Measurements from ENCODE around the gene NCOR1. TPM values are rescaled to one million over a fixed set of nuclear protein-coding genes. Genes with fewer than 3 reads are reported as not detected.

Gene NCOR1
- total and polyA plus RNA-seq, 2 of the 8 experiments (the other 6 are each of a cell fraction or from before 2014, with no cell fraction given), result 65.4 to 142 TPM

DNA sequence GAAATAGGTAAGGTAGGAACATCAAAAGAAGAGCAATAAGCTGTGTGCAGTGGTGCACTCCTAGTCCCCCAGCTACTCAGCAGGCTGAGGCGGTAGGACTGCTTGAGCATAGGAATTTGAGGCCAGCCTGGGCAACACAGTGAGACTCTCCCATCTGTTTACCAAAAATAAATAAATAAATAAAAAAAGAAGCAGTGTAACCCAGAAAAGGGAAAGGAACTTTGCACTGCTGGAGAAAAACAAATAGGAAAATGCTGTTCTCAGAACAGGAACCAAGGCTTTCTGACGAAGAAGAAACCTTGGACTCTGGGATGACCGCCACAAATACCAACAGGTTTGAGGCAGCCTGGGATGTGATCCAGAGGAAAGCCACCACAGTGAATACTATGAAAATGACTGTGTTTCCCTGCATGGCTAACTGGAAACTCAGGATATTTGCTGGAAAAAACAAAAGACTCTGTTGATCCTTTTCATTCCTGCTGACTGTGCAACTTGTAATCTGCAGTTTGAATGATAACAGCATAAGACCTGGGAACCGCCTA lies 174.6 kb downstream of the NCOR1 start:
- Histone ChIP-seq H2BK12ac (ENCODE audit: low read depth, low read length) (no peak overlapping the region), H2BK15ac (ENCODE audit: low read length) (no peak overlapping the region), H3K4me3 (ENCODE audit: extremely low read depth in 1 of 4, insufficient read depth in 2 of 4, low read depth in 3 of 4, low read length in 4 of 4) (no peak overlapping the region), H3K36me3 (ENCODE audit: control insufficient read depth in 2 of 4, insufficient read depth in 4 of 4, low read length in 3 of 4) (peaks cover 10 to 63% (median 30%) of the 10 kb centered on the region in 4 experiments), H3K27ac (ENCODE audit: low read depth, low read length) (no peak overlapping the region), H3K56ac (replicated peaks; ENCODE audit: insufficient read length, low read depth, low read length) (no peak overlapping the region), H3K18ac (ENCODE audit: extremely low read depth, low read length) (no peak overlapping the region), H3K27me3 (replicated peaks in 1 of 4; ENCODE audit: control insufficient read depth in 3 of 4, extremely low read depth in 1 of 4, insufficient read depth in 3 of 4, low read length in 3 of 4) (no peaks in the 10 kb centered on the region), H2AFZ (ENCODE audit: low read length) (no peak overlapping the region), H4K5ac (ENCODE audit: insufficient read length, low read depth, low read length) (no peak overlapping the region), H3K4ac (replicated peaks; ENCODE audit: insufficient read length, low read depth, low read length) (no peak overlapping the region), H3K9me3 (ENCODE audit: insufficient read depth in 2 of 2, low read depth in 1 of 2, low read length in 1 of 2) (no peaks in the 10 kb centered on the region), H3K79me2 (ENCODE audit: control insufficient read depth in 1 of 2, insufficient read depth in 2 of 2, low read length in 2 of 2) (no peaks in the 10 kb centered on the region), H2AK5ac (ENCODE audit: low read depth, low read length) (no peak overlapping the region), H3K9ac (replicated peaks in 1 of 4; ENCODE audit: extremely low read depth in 1 of 4, low read depth in 3 of 4, low read length in 3 of 4) (no peak overlapping the region), H3K23me2 (ENCODE audit: low read depth, low read length) (no peaks in the 10 kb centered on the region), H3K14ac (ENCODE audit: insufficient read length) (no peak overlapping the region), H2BK5ac (ENCODE audit: low read depth, low read length) (no peak overlapping the region), H3K79me1 (ENCODE audit: low read depth, low read length) (no peaks in the 10 kb centered on the region; the same call in 1 of the 2 replicates), H2BK120ac (replicated peaks; ENCODE audit: low read depth, low read length) (no peak overlapping the region), H4K20me1 (replicated peaks in 1 of 2; ENCODE audit: control insufficient read depth in 1 of 2, insufficient read depth in 2 of 2, low read length in 2 of 2) (no peaks in the 10 kb centered on the region), H2BK20ac (ENCODE audit: low read length) (no peak overlapping the region), H3K4me1 (replicated peaks in 1 of 4; ENCODE audit: control insufficient read depth in 3 of 4, insufficient read depth in 4 of 4, low read length in 3 of 4) (peaks cover 0 to 9% (median 4%) of the 10 kb centered on the region in 4 experiments; a peak in 3 of 7 replicates), H3K4me2 (ENCODE audit: insufficient read depth in 1 of 2, low read depth in 2 of 2, low read length in 2 of 2) (no peak overlapping the region), H3K23ac (ENCODE audit: insufficient read length) (no peak overlapping the region), H4K8ac (ENCODE audit: extremely low read depth, insufficient read depth, low read length) (no peak overlapping the region), H4K91ac (replicated peaks; ENCODE audit: insufficient read length, low read length) (no peak overlapping the region)
- 88% methylated on average over 4 of the region's 4 CpGs; no CpG with 5 or more reads in 1 of the 2 experiments for WGBS, 2 experiments (ENCODE audit: extremely low coverage in 1 of 2, insufficient coverage in 1 of 2, insufficient read length in 1 of 2, insufficient replicate concordance in 2 of 2, low coverage in 1 of 2, low lambda C conversion rate in 2 of 2, missing lambda C conversion rate in 1 of 2)
- POLR2A ChIA-PET (ENCODE audit: partially characterized antibody), result no interaction called here
- CTCF ChIA-PET (ENCODE audit: partially characterized antibody), result no interaction called here
- no peak for FAIRE-seq
- DNase-seq (ENCODE audit: low read depth in 1 of 2, low spot score in 2 of 2), result no peak
- TF ChIP-seq RAD21 (IDR thresholded peaks at IDR 0.05 in 1 of 2, conservative IDR thresholded peaks at IDR 0.05 in 1 of 2; ENCODE audit: low read depth in 2 of 2, low read length in 2 of 2) (no peak), TBP (IDR thresholded peaks at IDR 0.05; ENCODE audit: low read depth, low read length) (no peak), SRF (IDR thresholded peaks at IDR 0.05; ENCODE audit: low read depth, low read length) (no peak), TAF1 (IDR thresholded peaks at IDR 0.05; ENCODE audit: low read depth, low read length) (no peak), RXRA (IDR thresholded peaks at IDR 0.05; ENCODE audit: insufficient read depth, low read depth, low read length) (no peak), SIRT6 (IDR thresholded peaks at IDR 0.05; ENCODE audit: low read length) (no peak), CHD2 (IDR thresholded peaks at IDR 0.05; ENCODE audit: low read length) (no peak), SIN3A (conservative IDR thresholded peaks at IDR 0.05 in 1 of 2, IDR thresholded peaks at IDR 0.05 in 1 of 2; ENCODE audit: low read depth in 1 of 2, low read length in 2 of 2) (no peak), RFX5 (IDR thresholded peaks at IDR 0.05; ENCODE audit: borderline replicate concordance, low read depth, low read length) (no peak), CBX5 (IDR thresholded peaks at IDR 0.05; ENCODE audit: low read depth, low read length) (no peak), JUN (IDR thresholded peaks at IDR 0.05; ENCODE audit: low read depth, low read length) (no peak)
- TF ChIP-seq, protein P1, sequence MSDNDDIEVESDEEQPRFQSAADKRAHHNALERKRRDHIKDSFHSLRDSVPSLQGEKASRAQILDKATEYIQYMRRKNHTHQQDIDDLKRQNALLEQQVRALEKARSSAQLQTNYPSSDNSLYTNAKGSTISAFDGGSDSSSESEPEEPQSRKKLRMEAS (IDR thresholded peaks at IDR 0.05), result no peak
- TF ChIP-seq, protein P2, sequence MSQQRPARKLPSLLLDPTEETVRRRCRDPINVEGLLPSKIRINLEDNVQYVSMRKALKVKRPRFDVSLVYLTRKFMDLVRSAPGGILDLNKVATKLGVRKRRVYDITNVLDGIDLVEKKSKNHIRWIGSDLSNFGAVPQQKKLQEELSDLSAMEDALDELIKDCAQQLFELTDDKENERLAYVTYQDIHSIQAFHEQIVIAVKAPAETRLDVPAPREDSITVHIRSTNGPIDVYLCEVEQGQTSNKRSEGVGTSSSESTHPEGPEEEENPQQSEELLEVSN (IDR thresholded peaks at IDR 0.05), result no peak
